ENCODE results near the gene ASTE1.
"Not testable (repeated sequence)": the region's sequence is repeated elsewhere in the genome, so short reads cannot be mapped to it uniquely, and the experiment has no call there.

The ASTE1 gene

DNA sequence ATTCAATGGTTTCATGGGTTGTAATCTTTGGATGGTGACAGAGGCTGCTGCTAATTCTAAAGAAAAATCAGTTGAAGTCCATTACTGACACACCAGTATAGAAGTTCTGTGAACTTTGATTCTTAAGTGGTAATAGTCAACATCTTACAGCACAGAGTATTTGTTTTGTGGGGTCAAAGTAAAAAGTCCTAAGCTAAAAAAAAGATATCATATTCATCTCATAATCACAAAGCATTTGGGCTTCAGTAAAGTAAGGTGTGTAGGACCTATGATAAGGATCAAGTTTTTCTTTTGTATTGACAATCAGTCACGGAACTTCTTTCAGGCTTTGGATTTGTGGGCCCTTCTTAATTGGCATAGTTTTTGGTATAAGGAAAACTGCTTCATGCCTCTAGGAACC is 1.1 kb downstream of the ASTE1 start:
- intact Hi-C loops (cut with DNase I), result loop anchor here (10.0 kb wide), 1 partner anchor 131 kb away; the partner anchor contains the start of gene ATP2C1
- DNase-seq, result no peak

DNA sequence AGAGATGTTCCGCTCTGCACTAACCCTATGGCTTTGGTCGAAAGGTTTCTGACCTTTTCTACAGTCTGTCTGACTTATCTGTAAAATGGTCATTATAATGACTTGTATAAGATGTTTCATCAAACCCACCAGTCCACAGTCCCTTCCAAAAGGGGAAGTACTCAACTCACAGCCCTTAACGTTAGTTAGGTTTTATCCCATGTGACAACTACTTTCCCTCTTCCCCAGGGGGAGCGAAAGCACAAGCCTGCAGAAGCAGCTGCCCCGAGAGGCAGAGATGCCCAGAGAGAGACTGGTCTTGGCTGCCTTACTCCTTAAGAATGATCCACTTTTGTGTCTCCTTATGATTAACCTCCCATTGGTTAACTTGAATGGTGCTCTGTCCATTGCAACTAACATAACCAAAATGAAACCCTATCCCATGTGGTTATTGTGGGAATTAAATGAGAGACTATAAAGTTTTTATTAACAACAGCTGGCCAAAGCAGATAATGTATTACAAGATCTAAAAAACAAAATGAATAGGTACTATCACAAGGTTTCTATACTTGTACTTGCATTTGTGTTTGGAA is 6.4 kb downstream of the ASTE1 start:
- intact Hi-C loops (cut with DNase I), result loop anchor here (10.0 kb wide), 1 partner anchor 125 kb away; the partner anchor contains the start of gene ATP2C1

DNA sequence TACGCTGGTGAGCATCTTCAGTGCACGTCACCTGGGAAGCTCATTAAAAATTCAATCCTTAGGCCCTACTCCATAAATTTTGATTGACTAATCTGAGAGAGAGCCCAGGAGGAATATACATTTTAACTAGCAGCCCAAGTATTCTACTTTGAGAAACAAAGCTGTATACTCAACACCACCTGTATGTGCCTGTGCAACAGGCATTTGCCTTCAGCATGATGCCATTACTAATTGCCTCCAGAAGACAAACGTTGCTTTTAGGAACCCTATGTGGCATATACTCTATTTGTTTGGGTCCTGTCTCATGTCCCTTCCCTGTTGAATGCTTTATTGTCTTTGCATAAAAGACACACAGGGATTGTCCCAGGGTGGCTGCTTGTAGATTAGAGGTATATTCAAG is 7.7 kb downstream of the ASTE1 start:
- intact Hi-C loops (cut with DNase I), result no loop called here
- DNase-seq, result no peak

More for the DNA sequence above, 6.4 kb downstream of the ASTE1 start:
- DNase-seq, result peak in 3 of 42 donors; percentile 2 to 12 (median 8)

DNA sequence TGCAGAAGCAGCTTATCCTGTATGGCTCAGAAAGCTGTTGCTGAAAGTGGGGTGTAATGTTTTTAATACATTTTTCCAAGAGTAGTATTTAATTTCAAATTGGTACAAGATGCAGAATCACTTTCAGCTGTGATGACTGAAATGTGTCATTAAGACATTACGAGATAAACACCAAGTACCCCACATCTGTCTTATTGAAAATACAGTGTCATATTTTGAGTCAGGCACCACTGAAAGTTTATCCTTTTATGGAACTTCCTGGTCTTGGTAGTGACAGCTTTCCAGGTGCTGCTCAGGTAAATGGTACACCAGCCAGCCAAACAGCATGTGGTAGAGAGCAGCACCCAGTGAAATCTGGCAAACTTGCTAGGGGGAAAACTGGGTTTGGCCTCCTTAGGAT is 16.9 kb downstream of the ASTE1 start:
- intact Hi-C loops (cut with DNase I), result no loop called here
- no peak for DNase-seq

DNA sequence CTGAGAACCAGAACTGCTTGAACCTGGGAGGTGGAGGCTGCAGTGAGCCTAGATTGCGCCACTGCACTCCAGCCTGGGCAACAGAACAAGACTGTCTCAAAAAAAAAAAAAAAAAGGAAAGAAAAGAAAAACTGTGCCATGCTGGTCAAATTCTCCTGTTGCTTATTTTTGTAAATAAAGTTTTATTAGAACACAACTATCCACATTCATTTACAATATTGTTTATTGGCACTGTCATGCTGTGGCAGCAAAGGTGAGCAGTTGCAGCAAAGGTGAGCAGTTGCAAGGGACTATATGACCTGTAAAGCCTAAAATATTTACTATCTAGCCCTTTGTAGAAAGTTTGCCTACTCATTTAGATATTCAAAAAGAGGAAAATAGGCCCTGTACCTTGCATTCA is 18.3 kb downstream of the ASTE1 start:
- no peak for DNase-seq
- intact Hi-C loops (cut with DNase I), result no loop called here

DNA sequence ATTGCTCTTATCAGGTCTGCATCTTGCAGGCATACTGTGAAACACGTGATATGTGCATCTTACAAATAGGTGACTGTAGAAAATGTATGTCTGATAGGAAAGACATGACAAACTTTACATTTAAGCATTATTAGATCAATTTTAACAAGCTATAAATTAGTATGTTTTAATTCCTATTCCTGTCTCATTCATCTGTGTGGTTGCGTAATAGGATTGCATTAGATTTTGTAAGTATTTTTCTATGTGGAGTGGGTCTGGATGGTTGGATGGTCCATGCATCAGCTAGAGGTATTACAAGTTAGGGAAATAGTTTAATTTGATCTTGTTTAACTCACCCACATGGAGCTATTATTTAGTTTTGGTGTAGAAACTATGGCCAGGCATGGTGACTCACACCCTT is 18.8 kb downstream of the ASTE1 start:
- intact Hi-C loops (cut with DNase I), result no loop called here
- no peak for DNase-seq

DNA sequence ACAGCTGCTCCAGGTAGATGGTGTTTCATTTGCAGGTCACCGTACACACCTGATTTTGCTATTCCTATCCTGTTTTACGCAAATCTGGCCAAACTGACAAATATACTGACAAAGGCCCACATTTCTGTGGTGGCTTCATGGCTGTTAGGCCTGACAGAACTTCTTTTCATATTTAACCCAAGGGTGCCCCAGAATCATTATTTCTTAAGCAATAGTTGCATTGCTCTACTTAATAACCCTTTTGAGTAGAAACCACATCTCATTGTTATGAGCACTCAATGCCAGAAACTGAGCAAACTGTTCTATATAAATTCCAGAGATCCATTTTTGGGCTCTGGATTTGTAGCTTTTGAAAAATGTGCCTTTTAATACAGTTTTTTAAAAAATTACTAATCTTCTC is 19.4 kb downstream of the ASTE1 start:
- DNase-seq, result no peak
- intact Hi-C loops (cut with DNase I), result no loop called here

DNA sequence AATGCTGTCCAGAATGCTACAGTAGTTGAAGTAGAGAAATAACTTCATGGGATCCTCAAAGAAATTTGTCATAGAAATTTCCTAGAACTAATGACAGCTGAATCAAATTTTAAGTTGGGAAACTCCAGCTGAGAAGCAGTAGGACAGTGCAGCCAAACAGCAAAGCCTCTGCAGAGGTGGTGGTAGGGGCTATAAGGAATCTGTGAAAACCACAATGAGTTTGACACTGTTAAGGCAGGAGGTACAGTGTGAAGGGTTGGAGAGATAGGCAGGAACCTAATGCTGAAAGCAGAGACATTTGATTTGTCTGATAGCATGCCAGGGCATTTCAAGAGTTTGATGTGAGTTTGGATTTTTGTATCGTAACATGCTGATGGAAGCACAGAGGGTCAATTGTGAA is 22.0 kb downstream of the ASTE1 start:
- intact Hi-C loops (cut with DNase I), result no loop called here
- no peak for DNase-seq

DNA sequence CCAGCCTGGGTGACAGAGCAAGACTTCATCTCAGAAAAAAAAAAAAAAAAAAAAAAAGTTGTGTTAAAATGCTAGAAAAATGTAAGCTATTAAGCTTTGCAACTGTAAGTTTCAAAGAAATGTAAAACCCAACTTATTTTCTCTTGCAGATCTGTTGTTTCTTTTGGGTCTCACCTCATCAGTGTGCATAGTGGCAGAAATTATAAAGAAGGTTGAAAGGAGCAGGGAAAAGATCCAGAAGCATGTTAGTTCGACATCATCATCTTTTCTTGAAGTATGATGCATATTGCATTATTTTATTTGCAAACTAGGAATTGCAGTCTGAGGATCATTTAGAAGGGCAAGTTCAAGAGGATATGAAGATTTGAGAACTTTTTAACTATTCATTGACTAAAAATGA is 25.6 kb downstream of the ASTE1 start:
- intact Hi-C loops (cut with DNase I), result no loop called here

DNA sequence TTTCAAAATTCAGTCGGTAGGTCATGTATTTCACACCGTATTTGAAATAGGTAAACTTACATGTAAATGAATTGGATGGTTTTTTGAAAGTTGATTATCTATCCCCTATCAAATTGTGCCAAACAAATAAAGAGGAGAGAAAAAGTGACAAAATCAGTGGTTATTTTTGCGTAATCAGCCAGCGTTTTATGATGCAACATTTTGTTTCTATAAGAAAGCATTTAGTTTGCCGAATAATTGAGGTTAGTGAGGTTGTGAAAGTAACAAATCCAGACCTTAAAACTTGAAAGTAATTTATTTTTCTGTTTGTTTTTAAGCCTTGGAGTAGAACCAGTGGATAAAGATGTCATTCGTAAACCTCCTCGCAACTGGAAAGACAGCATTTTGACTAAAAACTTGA is 29.3 kb downstream of the ASTE1 start:
- intact Hi-C loops (cut with DNase I), result no loop called here
- DNase-seq, result no peak

More for the DNA sequence above, 25.6 kb downstream of the ASTE1 start:
- DNase-seq, result no peak

DNA sequence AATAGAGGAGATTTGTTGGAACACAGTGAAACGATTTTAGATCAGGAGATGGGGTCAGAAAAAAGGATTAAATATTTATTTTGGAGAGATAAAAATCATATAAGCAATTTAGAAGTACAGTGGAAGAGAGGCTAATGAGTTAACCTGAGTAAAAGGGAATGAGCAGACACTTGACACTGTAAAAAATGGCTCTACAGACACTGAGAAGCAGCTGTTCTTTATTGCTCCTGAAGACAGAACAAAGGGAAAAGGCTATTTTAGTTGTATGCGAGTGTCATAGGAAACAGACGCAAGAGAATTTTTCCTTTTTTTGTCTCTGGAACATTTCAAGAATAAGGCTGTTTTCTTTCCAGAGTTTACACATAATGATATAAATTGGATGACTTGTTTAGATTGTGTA is 34.3 kb downstream of the ASTE1 start:
- DNase-seq, result no peak
- intact Hi-C loops (cut with DNase I), result no loop called here

DNA sequence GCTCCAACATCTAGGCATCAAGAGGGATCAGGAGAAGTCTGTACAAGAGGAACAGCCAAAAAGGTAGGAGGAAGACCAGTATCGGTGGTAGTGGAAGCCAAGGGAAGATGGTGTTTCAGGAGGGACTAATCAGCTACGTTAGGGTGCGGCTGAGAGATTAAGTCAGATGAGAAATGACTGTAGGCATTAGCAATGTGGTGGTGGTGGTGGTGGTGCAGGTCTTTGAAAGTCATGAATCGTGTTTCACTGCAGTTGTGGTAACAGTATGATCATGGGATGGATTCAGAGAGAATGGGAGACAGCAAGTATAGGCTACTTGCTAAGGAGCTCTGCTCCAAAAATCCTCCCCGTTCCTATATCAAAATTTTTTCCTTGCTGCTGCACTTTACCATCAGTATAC is 35.5 kb downstream of the ASTE1 start:
- no peak for DNase-seq
- intact Hi-C loops (cut with DNase I), result no loop called here

DNA sequence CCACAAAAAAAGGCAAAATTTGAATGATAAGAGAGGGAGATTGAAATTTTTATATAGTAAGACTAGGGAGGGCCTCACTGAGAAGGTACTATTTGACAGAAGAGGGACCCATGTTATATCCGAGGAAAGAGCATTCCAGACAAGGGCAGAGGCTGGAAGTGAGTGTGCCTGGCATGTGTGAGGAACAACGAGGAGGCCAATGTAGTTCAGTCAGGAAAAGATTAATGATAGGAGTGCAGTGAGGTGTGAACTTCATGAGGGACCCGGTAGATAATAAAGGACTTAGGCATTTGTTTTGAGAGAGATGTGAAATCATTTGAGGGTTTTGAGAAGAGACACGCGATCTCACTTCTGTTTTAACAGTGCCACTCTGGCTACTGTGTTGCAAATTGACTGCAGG is 36.3 kb downstream of the ASTE1 start:
- intact Hi-C loops (cut with DNase I), result no loop called here
- DNase-seq, result no peak

DNA sequence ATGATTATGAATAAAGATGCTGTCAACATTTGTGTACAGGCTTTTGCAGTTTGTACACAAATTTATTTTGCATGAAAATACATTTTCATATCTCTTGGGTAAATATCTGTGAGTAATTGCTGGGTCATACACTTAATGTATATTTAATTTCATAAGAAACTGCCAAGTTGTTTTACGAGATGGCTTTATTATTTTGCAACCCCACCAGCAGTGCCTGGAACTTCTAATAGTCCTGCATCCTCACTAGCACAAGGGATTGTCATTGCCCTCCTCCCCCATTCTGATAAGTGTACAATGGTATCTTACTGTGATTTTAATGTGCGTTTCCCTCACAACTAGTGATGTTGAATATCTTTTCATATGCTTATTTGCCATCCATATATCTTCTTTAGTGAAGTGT is 45.2 kb downstream of the ASTE1 start:
- intact Hi-C loops (cut with DNase I), result no loop called here
- no peak for DNase-seq

DNA sequence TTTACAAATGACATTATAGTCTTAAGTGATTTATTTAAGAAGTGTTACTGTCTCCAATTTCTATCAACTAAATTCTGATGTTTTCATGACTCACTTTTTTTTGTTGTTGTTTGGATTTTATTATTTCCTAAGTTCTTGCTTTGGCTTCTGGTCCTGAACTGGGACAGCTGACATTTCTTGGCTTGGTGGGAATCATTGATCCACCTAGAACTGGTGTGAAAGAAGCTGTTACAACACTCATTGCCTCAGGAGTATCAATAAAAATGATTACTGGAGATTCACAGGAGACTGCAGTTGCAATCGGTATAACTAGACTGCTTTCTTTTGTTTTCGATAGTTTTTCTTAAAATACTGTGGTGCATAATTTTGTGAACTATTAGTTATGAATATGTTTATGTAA is 47.5 kb downstream of the ASTE1 start:
- DNase-seq, result no peak
- intact Hi-C loops (cut with DNase I), result no loop called here

DNA sequence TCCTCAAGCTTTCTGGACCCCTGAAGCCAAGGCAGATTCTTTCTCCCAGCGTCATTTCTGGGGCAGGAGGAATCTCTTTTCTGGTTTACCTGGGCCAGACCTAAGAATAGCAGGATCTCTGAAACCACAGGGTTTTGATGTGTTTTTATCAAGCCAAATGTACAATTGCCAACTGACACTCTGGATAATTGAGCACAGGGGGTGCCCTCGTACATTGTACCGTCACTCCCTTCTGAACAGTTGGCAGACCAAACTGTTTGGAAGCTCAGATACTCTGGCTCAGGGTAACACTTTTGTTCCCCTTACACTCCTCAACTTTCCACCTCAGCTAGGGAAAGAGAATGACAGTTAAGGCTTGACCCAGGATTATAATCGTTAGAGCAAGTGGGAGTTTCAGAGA is 49.9 kb downstream of the ASTE1 start:
- intact Hi-C loops (cut with DNase I), result no loop called here

DNA sequence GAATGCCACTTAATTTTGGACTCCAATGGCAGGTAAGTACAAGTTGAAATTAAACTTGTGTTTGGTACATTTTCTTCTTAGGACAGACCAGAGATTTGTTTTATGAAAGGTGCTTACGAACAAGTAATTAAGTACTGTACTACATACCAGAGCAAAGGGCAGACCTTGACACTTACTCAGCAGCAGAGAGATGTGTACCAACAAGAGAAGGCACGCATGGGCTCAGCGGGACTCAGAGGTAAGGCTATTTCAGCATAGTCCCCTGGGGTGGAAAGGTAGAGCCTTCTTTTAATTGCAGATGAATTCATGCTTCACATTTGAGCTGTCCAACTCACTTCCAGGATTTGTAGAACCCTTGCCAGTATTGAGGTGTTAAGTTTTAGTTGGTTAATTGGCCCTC is 51.4 kb downstream of the ASTE1 start:
- intact Hi-C loops (cut with DNase I), result no loop called here
- DNase-seq, result no peak

More for the DNA sequence above, 49.9 kb downstream of the ASTE1 start:
- no peak for DNase-seq

DNA sequence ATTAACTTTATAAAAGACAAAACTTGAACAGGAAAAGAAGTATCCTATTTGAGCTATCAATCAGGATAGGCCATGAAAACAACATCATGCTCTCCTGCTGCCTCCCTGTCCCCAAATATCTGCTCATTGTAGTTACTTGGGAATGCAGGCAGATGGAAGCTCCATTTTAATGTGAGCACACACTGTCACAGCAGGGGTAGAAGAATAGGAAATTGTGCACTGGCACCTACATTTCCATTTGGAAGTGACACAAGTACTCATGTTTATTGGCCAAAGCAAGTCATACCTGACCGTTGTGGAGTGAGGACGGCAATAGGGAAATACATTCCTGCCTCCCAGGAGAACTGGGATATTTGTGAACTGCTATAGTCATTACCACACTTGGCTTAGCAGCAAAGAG is 52.4 kb downstream of the ASTE1 start:
- DNase-seq, result no peak
- intact Hi-C loops (cut with DNase I), result no loop called here

DNA sequence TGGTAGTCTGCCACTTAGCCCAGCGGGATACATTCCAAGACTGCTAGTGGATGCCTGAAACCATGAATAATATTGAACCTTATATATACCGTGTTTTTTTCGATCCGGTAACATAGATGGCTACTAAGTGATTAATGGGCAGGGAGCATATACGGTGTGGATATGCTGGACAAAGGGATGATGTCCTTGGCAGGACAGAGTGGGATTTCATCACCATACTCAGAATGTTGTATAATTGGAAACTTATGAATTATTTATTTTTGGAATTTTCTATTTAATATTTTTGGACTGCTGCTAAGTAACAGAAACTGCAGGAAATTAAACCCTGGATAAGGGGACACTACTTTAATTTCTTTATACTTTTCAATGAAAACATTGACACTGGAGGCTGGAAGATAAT is 53.2 kb downstream of the ASTE1 start:
- DNase-seq, result no peak
- intact Hi-C loops (cut with DNase I), result no loop called here

DNA sequence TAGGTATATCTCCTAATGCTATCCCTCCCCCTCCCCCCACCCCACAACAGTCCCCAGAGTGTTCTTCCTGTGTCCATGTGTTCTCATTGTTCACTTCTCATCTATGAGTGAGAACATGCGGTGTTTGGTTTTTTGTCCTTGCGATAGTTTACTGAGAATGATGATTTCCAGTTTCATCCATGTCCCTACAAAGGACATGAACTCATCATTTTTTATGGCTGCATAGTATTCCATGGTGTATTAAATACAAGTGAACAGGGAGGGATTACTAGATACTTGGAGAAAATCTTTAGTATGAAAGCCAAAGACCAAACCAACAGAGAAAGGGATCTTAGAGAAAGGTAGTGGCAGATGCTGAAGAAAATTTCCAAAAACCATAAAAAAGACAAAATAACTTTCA is 54.0 kb downstream of the ASTE1 start:
- intact Hi-C loops (cut with DNase I); DNase-seq: not testable (repeated sequence)

DNA sequence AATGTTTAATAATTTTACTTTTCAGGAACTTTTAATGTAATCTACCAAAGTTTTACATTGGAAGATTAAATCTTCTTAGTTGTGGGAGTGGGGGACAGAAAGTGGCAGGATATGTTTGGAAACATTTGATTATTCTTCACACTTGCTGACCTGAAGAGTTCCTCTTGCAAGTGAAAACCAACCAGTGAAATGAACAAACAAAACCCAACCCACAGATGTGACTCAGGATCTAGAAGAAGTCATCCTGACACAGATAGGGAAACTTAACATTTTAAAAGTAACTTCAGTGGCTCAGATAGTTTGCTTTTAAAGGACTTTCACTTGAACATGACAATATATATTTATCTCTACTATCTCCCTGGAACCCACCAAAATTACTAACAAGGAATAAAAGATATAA is 55.4 kb downstream of the ASTE1 start:
- no peak for DNase-seq
- intact Hi-C loops (cut with DNase I), result no loop called here

DNA sequence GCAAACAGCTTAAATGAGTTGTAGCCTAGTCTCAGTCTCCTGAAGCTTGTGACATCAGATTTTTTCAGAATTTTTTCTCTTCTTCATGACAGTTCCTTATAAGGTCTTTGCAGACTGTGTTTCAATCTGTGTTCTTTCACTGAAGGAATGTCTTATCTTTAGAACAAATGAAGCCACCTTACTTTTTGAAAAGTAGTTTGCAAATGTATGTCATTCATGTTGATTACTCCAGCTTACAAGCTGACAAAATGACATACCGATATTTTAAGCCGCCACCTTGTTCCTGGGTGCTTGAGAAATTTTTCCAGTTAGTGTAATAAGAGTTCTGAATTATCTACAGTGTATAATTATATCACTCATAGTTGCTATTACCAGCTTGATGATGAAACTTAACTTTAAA is 57.0 kb downstream of the ASTE1 start:
- intact Hi-C loops (cut with DNase I), result no loop called here
- DNase-seq, result peak in 13 of 42 donors; percentile 15 to 67 (median 27)

Data from head of caudate nucleus (tissue), 42 donors.